ENCODE results near the gene TTC3.

The TTC3 gene

GRCh38 chr21:37075214-37075770 is 2.2 kb downstream of the TTC3 start:
- Histone ChIP-seq H3K36me3 (replicated peaks) (no peaks in the 10 kb centered on the region), H3K4me3 (ENCODE audit: low read depth, low read length) (no peak overlapping the region), H3K27ac (no peak overlapping the region), H3K27me3 (replicated peaks) (no peaks in the 10 kb centered on the region)
- in situ Hi-C loops (cut with HindIII; ENCODE audit: low pct_ligation_motif_present, low sequenced_read_pairs), result no loop called here
- no peak for TF ChIP-seq CTCF (IDR thresholded peaks at IDR 0.05; ENCODE audit: low read depth, low read length, missing control alignments)
- DNase-seq, result no peak

GRCh38 chr21:37076087-37076850 is 3.2 kb downstream of the TTC3 start:
- no peak overlapping the region for H3K27ac ChIP-seq
- H3K4me3 ChIP-seq (ENCODE audit: low read depth, low read length), result no peak overlapping the region
- no peak for DNase-seq
- in situ Hi-C loops (cut with HindIII; ENCODE audit: low pct_ligation_motif_present, low sequenced_read_pairs), result no loop called here
- no peaks in the 10 kb centered on the region for H3K36me3 ChIP-seq (replicated peaks)
- TF ChIP-seq CTCF (IDR thresholded peaks at IDR 0.05; ENCODE audit: low read depth, low read length, missing control alignments), result no peak
- no peaks in the 10 kb centered on the region for H3K27me3 ChIP-seq (replicated peaks)

GRCh38 chr21:37077403-37077802 is 4.3 kb downstream of the TTC3 start:
- TF ChIP-seq CTCF (IDR thresholded peaks at IDR 0.05; ENCODE audit: low read depth, low read length, missing control alignments), result no peak
- no peak overlapping the region for H3K4me3 ChIP-seq (ENCODE audit: low read depth, low read length)
- no peaks in the 10 kb centered on the region for H3K36me3 ChIP-seq (replicated peaks)
- in situ Hi-C loops (cut with HindIII; ENCODE audit: low pct_ligation_motif_present, low sequenced_read_pairs), result no loop called here
- no peaks in the 10 kb centered on the region for H3K27me3 ChIP-seq (replicated peaks)
- DNase-seq, result no peak
- H3K27ac ChIP-seq, result no peak overlapping the region

GRCh38 chr21:37079211-37079824 is 6.3 kb downstream of the TTC3 start:
- peak; percentile 56 for TF ChIP-seq CTCF (IDR thresholded peaks at IDR 0.05; ENCODE audit: low read depth, low read length, missing control alignments)
- no peaks in the 10 kb centered on the region for H3K36me3 ChIP-seq (replicated peaks)
- no peak overlapping the region for H3K27ac ChIP-seq
- no peak overlapping the region for H3K4me3 ChIP-seq (ENCODE audit: low read depth, low read length)
- in situ Hi-C loops (cut with HindIII; ENCODE audit: low pct_ligation_motif_present, low sequenced_read_pairs), result no loop called here
- no peak for DNase-seq
- no peaks in the 10 kb centered on the region for H3K27me3 ChIP-seq (replicated peaks)

GRCh38 chr21:37082375-37082774 is 9.3 kb downstream of the TTC3 start:
- H3K36me3 ChIP-seq (replicated peaks), result peaks cover 1% of the 10 kb centered on the region
- in situ Hi-C loops (cut with HindIII; ENCODE audit: low pct_ligation_motif_present, low sequenced_read_pairs), result no loop called here
- H3K27ac ChIP-seq, result no peak overlapping the region
- no peaks in the 10 kb centered on the region for H3K27me3 ChIP-seq (replicated peaks)
- H3K4me3 ChIP-seq (ENCODE audit: low read depth, low read length), result no peak overlapping the region
- no peak for TF ChIP-seq CTCF (IDR thresholded peaks at IDR 0.05; ENCODE audit: low read depth, low read length, missing control alignments)
- no peak for DNase-seq

Measured in brain microvascular endothelial cell (primary cell).